Measurements from ENCODE around the gene PLAC8.
A peak's percentile ranks its signal among the peaks of the same experiment; 100 is the strongest.
"Not testable (repeated sequence)": the region's sequence is repeated elsewhere in the genome, so short reads cannot be mapped to it uniquely, and the experiment has no call there.

The PLAC8 gene

GRCh38 chr4:83112231-83112630, 2.3 kb downstream of the PLAC8 start:
- no peak for DNase-seq (ENCODE audit: low spot score)

DNA sequence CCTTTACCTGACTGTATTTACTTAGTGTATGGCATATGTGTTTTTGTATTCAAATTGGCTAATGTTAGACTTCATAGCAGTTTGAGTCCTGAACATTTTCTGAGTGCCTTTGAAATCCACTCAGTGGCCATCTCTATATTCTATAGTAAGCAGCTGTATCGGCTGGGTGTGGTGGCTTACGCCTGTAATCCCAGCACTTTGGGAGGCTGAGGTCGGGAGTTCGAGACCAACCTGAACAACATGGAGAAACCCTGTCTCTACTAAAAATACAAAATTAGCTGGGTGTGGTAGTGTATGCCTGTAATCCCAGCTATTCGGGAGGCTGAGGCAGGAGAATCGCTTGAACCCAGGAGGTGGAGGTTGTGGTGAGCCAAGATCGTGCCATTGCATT, 2.8 kb downstream of the PLAC8 start:
- not testable (repeated sequence) for DNase-seq (ENCODE audit: low spot score)

DNA sequence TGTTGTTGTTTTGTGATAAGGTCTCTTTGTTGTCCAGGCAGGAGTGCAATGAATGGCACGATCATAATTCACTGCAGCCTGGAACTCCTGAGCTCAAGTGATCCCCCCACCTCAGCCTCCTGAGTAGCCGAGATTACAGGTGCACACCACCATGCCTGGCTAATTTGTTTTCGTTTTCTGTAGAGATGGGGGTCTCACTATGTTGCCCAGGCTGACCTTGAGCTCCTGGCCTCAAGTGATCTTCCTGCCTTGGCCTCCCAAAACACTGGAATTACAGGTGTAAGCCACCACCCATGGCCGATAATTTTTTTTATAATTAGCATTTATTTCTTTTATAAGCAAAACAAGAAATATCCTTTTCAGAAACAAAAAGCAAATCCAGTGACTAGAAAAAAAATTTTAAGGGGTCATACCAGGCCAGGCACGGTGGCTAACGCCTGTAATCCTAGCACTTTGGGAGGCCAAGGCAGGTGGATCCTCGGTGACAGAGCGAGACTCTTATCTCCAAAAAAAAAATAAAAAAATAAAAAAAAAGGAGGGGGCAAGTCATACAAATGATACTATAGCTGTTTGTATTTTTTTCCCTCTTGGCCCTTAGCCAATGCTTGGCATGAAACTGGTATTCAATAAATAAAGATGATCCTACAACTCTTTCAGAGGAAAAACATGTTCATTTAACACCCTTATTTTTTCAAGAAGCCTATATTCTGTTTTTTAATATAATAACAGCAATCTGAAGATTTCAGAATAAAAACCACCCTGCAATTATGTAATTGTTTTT, 3.4 kb downstream of the PLAC8 start:
- DNase-seq (ENCODE audit: low spot score) = no peak

GRCh38 chr4:83110223-83110945, 4.1 kb downstream of the PLAC8 start:
- peak; percentile 60 for DNase-seq (ENCODE audit: low spot score)

DNA sequence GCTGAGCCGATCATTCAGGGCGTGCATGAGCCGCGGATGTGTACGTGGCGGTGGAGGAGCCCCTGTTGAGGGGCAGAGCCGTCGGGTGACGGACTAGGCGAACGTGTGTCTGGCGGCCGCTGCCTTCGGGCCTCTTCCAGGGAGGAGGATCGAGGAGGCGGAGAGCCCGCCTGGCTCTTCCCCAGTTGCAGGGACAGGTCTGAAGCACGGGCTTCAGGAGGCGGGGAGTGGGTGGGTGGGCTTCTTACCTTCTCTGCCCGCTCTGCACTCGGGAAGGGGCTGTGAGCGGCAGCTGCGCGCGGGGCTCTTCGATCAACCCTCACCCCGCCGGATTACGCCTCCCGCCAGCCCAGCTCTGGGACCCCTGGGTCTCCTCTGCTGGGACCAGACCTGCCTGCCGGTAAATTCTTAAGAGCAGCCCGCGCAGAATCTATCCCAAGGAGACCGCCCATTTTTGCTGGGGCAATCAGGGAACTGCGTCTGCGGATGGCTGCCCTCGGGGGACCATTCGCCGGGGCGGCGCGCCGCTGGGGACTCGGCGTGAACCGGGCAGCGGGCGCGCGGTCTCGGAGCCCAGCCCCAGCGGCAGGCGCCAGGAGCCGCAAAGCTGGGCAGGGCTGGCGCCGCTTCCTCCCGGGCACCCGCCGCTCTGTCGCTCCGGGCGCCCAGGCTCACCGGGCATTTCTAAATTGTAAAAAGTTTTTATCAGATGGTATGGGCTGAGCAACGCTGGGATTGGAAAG, 4.9 kb downstream of the PLAC8 start:
- peak; percentile 30 for DNase-seq (ENCODE audit: low spot score)

DNA sequence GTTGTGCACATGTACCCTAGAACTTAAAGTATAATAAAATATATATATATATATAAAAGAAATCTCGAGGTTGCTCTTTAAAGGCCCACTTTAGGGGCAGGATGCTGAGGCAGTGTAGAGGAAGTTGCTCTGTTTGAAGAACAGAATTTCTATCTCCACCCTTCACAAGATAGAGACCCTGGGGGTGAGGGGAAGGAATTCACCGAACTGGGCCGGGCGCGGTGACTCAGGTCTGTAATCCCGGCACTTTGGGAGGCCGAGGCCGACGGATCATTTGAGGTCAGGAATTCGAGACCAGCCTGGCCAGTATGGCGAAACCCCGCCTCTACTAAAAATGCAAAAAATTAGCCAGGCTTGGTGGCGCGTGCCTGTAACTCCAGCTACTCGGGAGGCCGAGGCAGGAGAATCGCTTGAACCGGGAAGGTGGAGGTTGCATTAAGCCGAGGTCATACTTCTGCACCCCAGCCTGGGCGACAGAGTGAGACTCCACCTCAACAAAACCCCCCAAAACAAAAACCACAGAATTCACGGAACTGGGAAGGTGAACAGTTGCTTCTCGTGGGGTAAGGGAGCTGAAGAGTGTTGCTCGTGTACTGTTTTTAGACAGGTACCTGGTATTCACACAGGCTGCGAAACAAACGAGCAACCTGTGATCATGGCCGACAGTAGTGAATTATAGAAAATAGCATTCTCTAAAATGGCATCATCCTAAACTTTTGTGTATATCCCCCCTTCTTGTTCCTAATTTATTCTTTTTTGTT, 6.2 kb downstream of the PLAC8 start:
- DNase-seq (ENCODE audit: low spot score) = no peak

- no peak for DNase-seq (ENCODE audit: low spot score)
These were observed 6.9 kb downstream of the PLAC8 start for GRCh38 chr4:83107631-83108030.

GRCh38 chr4:83104991-83105390, 9.5 kb downstream of the PLAC8 start:
- DNase-seq (ENCODE audit: low spot score) = no peak

GRCh38 chr4:83096397-83096796, 18.1 kb downstream of the PLAC8 start:
- no peak for DNase-seq (ENCODE audit: low spot score)

DNA sequence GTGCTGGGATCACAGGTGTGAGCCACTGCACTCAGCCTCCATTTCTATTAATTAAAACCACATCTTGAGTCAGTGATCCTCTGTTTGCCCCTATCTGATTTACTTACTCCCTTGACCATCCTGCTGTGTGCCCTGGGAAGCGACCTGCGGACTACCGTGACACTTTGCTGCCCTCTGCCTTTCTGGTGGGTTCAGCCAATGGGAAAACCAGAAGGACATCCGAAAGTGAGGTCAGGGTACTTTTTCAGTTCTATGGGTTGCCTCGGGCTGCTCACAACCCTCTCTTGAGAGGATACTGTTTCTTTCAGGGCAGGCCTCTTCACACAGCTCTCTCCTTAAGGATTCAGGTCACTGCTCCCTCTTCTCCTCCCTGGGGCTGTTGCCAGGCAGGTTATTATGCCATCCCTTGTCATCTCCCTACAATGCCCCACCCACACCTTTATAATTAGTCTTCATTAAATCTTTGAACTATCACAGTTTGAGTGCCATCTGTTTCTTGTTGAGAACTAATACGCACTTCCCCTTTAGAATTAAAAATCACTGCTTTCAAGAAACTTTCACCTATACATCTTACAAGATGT, 21.4 kb downstream of the PLAC8 start:
- DNase-seq (ENCODE audit: low spot score) = no peak

DNA sequence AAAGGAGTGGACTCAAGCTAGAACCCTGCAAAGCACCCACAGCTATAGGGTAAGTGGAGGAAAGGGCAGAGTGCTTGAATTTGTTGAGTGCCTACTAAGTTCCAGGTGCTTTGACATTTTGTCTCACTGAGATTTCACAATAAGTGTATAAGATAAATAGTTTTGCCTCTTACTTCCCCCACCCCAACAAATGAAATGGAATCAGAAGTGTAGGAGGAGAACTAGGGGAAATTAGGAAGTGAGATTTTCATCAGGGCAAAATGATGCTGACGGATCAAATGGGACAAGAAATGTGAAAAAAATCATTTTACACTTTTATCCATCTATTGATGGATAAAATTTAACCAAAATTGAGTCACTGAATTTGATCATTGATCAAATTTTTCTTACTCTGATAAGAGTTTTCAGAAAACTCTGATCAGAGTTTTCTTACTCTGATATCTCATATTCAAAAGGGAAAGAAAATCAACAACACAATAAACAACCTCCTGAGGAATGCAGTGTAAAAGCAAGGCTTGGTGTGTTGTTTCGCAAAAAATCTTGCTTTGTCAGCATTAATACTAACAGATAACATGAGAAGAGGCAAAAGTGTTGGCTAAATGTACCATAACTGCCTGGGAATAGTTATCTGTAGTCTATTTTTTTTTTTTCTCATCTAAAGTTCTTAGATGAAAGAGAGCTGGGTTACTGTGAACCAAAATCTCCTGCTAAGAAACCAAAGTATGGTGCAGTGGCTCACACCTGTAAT, 24.9 kb downstream of the PLAC8 start:
- DNase-seq (ENCODE audit: low spot score) = no peak

DNA sequence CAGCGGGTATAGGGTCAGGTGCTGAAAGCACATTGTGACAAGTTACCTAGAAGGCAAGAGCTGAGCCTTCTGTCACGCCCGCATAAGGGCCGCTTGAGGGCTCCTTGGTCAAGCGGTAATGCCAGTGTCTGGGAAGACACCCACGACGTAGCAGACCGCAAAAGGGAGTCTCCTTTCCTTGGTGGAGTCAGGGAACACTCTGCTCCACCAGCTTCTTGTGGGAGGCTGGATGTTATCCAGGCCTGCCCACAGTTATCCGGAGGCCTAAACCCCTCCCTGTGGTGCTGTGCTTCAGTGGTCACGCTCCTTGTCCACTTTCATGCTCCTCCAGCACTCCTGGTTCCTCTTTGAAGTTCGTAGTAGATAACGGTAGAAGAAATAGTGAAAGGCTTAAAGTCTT, 29.6 kb downstream of the PLAC8 start:
- DNase-seq (ENCODE audit: low spot score) = not testable (repeated sequence)

DNA sequence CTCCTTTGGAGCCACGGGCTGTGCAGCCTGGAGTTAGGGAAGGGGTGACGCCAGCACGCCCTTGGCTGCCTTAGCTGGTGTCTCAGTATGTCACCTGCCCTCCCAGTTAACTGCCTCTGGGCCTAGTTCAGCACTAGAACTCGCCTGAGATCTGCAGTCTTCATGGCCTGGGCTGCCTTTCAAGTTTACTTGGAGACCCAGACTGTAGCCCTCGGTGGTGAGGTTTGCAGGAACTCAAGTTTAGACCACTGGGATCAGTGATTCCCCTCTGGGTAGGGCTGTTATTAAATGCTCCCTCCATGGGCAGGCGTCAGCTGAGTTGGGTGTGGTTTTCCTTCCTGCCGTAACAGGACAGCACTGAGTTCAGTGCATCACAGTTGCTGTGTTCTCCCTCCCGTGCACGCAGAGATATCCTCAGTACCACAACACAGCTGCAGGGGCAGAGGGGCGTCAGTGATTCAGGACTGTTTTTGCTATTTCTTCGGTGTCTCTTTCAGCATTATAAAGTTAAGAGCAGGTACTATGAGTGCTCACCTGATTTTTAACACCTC, 30.5 kb downstream of the PLAC8 start:
- DNase-seq (ENCODE audit: low spot score) = no peak

GRCh38 chr4:83082777-83083176, 31.8 kb downstream of the PLAC8 start:
- DNase-seq (ENCODE audit: low spot score) = no peak

GRCh38 chr4:83080561-83080960, 34.0 kb downstream of the PLAC8 start:
- no peak for DNase-seq (ENCODE audit: low spot score)

DNA sequence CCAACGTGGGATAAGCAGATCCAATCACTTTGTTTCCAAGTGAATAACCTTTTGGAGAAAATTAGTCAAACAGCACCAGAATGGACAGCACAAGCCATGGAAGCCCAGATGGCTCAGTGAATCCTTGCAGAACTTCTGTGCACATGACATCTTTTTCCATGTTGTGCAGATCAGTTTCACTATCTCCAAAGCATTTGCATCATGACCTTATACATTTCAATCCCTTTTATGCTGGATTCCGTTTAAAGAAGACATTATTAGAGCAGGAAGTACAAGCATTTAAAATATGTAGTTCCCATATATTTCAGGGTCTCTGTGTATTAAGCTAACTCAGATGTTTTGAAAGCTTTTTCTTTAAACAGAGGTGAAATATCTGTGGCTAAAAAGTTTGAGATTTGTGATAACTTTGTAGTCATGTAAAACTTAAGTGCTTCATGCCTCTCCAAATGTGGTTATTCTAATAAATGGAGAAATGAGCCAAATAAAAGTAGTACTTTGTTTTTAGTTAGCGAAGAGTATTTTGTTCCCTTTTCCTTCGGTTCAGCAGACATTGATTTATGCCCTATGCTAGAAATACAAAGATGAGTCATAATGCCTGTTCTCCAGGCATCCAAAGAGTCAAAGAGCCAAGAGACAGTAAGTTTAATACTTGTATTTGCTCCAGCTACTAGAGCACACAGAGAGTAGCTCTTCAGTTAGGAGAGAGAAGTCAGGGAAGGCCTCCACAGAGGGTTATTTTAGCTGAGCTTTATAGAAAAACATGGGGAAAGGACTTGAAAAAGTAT, 39.0 kb downstream of the PLAC8 start:
- peak; percentile 43 for DNase-seq (ENCODE audit: low spot score)

DNA sequence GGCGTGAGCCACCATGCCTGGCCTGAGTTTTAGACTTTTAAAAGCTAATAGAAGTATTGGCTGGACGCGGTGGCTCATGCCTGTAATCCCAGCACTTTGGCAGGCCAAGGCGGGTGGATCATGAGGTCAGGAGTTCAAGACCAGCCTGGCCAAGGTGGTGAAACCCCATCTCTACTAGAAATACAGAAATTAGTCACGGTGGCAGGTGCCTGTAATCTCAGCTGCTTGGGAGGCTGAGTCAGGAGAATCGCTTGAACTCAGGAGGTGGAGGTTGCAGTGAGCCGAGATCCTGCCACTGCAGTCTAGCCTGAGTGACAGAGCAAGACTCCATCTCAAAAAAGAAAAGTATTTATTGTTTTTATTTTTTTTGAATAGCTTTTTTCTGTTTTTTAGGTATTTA, 39.7 kb downstream of the PLAC8 start:
- DNase-seq (ENCODE audit: low spot score) = not testable (repeated sequence)

- DNase-seq (ENCODE audit: low spot score) = peak; percentile 58
These were observed 40.3 kb downstream of the PLAC8 start for GRCh38 chr4:83074086-83074704.

DNA sequence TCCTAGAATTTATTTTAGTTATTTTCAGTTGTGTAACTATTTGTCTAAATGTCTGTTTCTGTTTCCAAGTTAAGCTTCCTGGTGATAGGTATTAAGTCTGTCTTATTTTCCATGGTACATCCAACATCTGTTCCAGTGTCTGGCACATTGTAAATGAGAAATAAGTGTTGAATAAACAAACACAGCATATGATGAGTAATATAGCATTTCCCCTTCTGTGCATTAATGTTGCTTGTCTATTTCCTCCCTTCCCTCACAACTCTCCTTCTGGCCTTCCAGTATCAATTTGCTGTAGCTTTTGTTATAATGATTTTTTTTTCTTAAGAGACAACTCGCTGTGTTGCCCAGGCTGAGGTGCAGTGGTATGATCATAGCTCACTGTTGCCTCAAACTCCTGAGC, 43.4 kb downstream of the PLAC8 start:
- DNase-seq (ENCODE audit: low spot score) = no peak

Measured in hepatic stellate cell (primary cell).